Activated CD4-positive, alpha-beta T cell treated with anti-CD3 and anti-CD28 coated beads for 36 hours (primary cell): Measurements from ENCODE around the gene POLR1G. TPM values are rescaled to one million over a fixed set of nuclear protein-coding genes. Genes with fewer than 3 reads are reported as not detected.
"Not testable (repeated sequence)": the region's sequence is repeated elsewhere in the genome, so short reads cannot be mapped to it uniquely, and the experiment has no call there.

Experiments used
- ATAC-seq: fragments of 200-7000 bp; cut with Tn5 transposase; one replicate; pipeline ENCODE4 v1.10.0; 2021; ENCODE audit warnings: mild to moderate bottlenecking, moderate library complexity
- CTCF ChIA-PET: fragments of 350-600 bp; sonication (Branson Sonifier 250); formaldehyde crosslinking; loops from one replicate; lab custom pipeline; 2021; ENCODE audit warnings: antibody characterized with exemption; lab: Charles Lee
- POLR2A ChIA-PET: fragments of 350-600 bp; sonication (Branson Sonifier 250); formaldehyde crosslinking; loops from one replicate; lab custom pipeline; 2021; ENCODE audit warnings: antibody characterized with exemption, inconsistent platforms; lab: Charles Lee
- DNase-seq: peaks from one replicate; pipeline ENCODE4 v3.0.0-alpha.2; 2020
- H3K27ac Mint-ChIP-seq: one replicate; pipeline ENCODE4 v1.8.0; 2021; ENCODE audit warnings: mixed read lengths
- H3K27me3 Mint-ChIP-seq: one replicate; pipeline ENCODE4 v1.8.0; 2021; ENCODE audit warnings: mixed read lengths
- H3K36me3 Mint-ChIP-seq: one replicate; pipeline ENCODE4 v1.8.0; 2021; ENCODE audit warnings: low read depth, mixed read lengths
- H3K4me1 Mint-ChIP-seq: one replicate; pipeline ENCODE4 v1.8.0; 2021; ENCODE audit warnings: mixed read lengths
- H3K4me3 Mint-ChIP-seq: one replicate; pipeline ENCODE4 v1.8.0; 2021; ENCODE audit warnings: mild to moderate bottlenecking, moderate library complexity, mixed read lengths
- H3K9me3 Mint-ChIP-seq: one replicate; pipeline ENCODE4 v1.8.0; 2021; ENCODE audit warnings: low read depth, mixed read lengths
- intact Hi-C, 2 experiments: fragments of 100-400 bp; cut with DNase I in 1 of 2; cut with micrococcal nuclease in 1 of 2; formaldehyde crosslinking; loops; one replicate each; pipeline versions ENCODE4 v1.14.2 to v1.15.1; 2022 to 2024; cut with DNase I, micrococcal nuclease
- total RNA-seq, 2 experiments: library from RNA; stranded (reverse); gene quantifications; one replicate each; pipeline ENCODE4 v1.2.3, GENCODE V29; 2021

POLR1G gene
- total RNA-seq, 2 experiments from 2014 or later: 15.8 to 18.4 TPM

DNA sequence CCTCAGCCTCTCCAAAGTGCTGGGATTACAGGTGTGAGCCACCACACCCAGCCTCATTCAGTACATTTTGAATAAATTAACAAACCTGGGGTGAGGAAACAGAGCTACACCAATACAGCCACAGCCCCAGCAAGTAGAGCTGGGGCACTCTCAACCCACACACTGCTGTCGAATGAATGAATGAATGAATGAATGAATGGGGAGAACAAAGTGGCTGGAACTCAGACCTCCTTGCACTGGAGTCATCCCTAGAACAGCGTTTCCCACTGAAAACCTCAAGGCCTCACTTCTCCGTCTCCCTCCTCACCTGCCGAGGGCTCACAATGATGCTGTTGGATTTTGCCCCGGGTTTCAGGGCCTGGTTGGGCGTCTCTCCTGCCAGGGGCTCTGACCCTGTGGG is 14.4 kb downstream of the POLR1G start:
- Mint-ChIP-seq H3K27me3 (no peaks in the 10 kb centered on the region), H3K36me3 (peaks cover 36% of the 10 kb centered on the region), H3K4me3 (no peak overlapping the region), H3K9me3 (no peaks in the 10 kb centered on the region), H3K4me1 (peaks cover 44% of the 10 kb centered on the region), H3K27ac (no peak overlapping the region)
- no peak for ATAC-seq
- intact Hi-C loops: no loop called here
- ChIA-PET CTCF (no interaction called here), POLR2A (no interaction called here)
- DNase-seq: no peak

DNA sequence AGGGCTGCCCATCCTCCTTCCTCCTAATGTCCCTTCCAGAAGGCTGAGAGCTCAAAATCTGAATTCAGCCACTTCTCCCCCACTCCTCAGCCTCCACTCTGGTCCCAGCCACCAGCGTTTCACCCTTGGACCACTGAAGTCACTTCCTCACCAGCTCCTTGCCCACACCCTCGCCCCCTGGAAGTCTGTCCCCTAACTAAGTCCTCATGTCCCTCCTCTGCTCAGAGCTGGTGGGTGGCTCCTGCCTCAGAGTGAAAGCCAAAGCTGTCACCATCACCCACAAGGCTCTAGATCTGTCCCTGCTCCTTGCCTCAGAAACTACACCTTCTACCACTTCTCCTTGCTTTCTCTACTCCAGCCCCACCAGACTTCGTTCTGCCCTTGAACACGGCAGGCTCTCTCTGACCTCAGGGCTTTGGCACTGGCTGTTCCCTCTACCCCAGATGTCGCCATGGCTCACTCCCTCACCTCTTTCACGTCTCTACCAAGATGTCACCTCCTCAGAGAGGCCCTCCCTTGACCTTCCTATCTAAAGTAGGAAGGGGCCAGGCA is 15.6 kb downstream of the POLR1G start:
- CTCF ChIA-PET: interaction anchor here (0.7 to 1.0 kb wide), 2 partner anchors 18 to 57 kb away, joined by 3 to 4 read pairs; no protein-coding TSS in a partner anchor
- Mint-ChIP-seq H3K27me3 (no peaks in the 10 kb centered on the region), H3K36me3 (peaks cover 29% of the 10 kb centered on the region), H3K4me1 (peaks cover 46% of the 10 kb centered on the region), H3K9me3 (no peaks in the 10 kb centered on the region), H3K4me3 (no peak overlapping the region), H3K27ac (peak overlapping the region; percentile 35)
- ATAC-seq: no peak
- POLR2A ChIA-PET: no interaction called here
- no peak for DNase-seq
- intact Hi-C loops: no loop called here

DNA sequence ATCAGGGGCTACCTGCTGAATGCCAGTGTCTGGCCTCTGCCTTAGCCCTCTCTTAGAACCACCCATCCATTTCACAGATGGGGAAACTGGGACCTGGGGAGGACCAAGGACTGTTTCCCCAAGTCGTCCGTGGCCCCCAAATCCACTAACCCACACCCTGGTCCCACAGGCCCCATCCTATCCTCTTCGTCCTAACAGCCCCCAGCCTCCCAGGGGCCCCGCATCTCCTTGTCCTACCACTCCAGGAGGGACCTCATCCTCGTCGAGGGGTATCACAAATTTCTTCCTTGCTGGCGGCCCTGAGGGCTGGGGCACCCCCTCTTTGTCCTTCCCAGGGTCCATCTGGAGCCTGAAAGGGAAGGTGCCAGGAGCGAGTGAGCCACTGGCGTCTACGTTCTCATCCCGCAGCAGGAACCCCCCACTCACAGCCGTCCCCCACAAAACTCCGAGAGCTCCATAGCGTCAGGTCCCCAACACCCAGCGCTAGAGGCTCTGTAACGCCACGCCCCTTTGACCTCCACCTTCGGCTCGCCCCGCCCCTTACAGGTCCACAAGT is 16.7 kb downstream of the POLR1G start:
- H3K4me1 Mint-ChIP-seq: peaks cover 53% of the 10 kb centered on the region
- ChIA-PET CTCF (interaction anchor here (0.6 kb wide), 1 partner anchor 479 kb away, joined by 3 read pairs; the partner anchor contains the start of gene MYPOP), POLR2A (interaction anchor here (0.6 kb wide), 1 partner anchor 152 kb away, joined by 4 read pairs; no protein-coding TSS in a partner anchor)
- peak overlapping the region; percentile 95 for H3K27ac Mint-ChIP-seq
- H3K4me3 Mint-ChIP-seq: peak overlapping the region; percentile 92
- no peaks in the 10 kb centered on the region for H3K9me3 Mint-ChIP-seq
- peak; percentile 72 for ATAC-seq
- DNase-seq: peak; percentile 93
- peaks cover 22% of the 10 kb centered on the region for H3K36me3 Mint-ChIP-seq
- intact Hi-C loops: loop anchor here (1.0 kb wide), 5 partner anchors 16 to 269 kb away; partner anchors contain the start of genes ERCC2 (in 1 of the 2), POLR1G (in 1 of the 2) and QPCTL (in 1 of the 2)
- H3K27me3 Mint-ChIP-seq: no peaks in the 10 kb centered on the region

DNA sequence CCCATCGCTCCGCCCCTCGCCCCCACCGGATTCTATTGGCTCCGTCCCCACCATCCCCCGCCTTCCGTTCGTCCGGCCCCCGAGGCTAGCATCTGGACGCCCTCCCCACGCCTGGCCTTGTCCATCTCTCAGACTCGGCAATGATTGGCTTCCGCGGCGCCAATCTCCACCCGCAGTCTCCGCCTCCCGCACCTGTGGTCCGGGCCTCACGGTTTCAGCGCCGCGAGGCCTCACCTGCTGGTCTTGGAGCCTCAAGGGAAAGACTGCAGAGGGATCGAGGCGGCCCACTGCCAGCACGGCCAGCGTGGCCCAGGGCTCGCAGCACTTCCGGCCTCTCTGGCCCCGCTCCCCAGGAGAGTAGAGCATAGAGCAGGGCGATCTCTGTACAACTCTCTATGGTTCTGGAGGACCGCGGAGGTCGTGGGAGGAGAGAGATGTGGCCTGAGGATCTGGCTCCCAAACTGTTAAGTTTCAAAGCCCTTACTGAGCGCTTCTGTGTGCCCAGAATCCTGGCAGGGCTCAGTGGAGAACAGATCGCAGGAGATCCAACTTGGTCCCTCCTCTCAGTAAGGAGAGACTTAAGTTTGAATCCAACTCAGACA is 17.2 kb downstream of the POLR1G start, which contains the start of gene ERCC1:
Gene ERCC1 (minus strand): TSS at position 329 of the 602 bp plus-strand sequence. CDS start 543 bp downstream, outside the sequence.
- peak; percentile 84 for DNase-seq
- Mint-ChIP-seq H3K9me3 (no peaks in the 10 kb centered on the region), H3K27ac (peak within 1 kb of the TSS; percentile 95), H3K36me3 (peaks cover 19% of the 10 kb centered on the region), H3K27me3 (peaks cover 2% of the 10 kb centered on the region), H3K4me3 (peak within 1 kb of the TSS; percentile 92), H3K4me1 (peaks cover 55% of the 10 kb centered on the region)
- intact Hi-C loops: loop anchor here (1.0 kb wide), 6 partner anchors 16 to 269 kb away; partner anchors contain the start of genes ERCC2 (in 1 of the 2), POLR1G (in 1 of the 2) and QPCTL (in 1 of the 2)
- peak; percentile 78 for ATAC-seq
- CTCF ChIA-PET: interaction anchor here (0.6 to 2.0 kb wide), 5 partner anchors 10 to 479 kb away, joined by 3 to 10 read pairs (median 4); partner anchors contain the start of gene MYPOP
- POLR2A ChIA-PET: interaction anchor here (0.5 to 1.3 kb wide), 3 partner anchors 45 to 1364 kb away, joined by 3 to 9 read pairs (median 3); partner anchors contain the start of gene FOSB

DNA sequence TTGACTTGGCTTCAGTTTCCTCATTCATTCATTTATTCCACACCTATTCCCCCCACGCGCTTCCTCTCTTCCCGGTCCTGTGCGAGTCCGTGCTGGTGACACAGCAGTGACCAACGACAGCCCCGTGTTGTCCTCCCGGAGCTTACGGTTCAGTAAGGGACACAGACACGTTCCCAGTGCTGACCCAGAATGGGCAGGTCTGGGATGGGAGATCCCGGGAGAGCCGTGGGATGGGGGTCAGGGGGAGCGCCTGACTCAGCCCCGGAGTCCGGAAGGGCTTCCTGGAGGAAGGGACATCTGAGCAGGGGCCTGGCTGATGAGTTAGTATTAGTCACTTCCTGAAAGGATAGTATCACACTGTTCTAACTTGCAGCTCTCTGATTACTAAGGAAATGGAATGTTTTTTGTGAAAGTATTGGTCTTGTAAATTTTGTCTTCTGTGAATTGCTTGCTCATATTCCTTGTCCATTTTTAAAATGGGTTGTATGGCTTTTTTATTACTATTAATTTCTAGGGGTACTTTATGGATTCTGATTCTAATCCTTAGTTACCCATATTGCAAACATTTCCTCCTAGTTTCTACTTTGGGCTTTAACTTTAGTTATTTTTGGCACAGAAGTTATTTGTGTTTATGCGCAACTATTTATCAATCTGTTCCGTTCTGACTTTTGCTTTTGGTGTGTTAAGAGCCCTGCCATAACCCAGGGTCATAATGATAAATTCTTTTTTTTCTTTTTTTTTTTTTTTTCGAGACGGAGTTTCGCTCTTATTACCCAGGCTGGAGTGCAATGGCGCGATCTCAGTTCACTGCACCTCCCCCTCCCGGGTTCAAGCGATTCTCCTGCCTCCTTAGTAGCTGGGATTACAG is 18.0 kb downstream of the POLR1G start:
- Mint-ChIP-seq H3K4me1 (peaks cover 52% of the 10 kb centered on the region), H3K9me3 (no peaks in the 10 kb centered on the region), H3K36me3 (peaks cover 17% of the 10 kb centered on the region), H3K27me3 (peaks cover 2% of the 10 kb centered on the region), H3K27ac (peak overlapping the region; percentile 95), H3K4me3 (peak overlapping the region; percentile 92)
- ChIA-PET POLR2A (interaction anchor here (0.5 to 1.3 kb wide), 4 partner anchors 17 to 1364 kb away, joined by 3 to 9 read pairs (median 3); partner anchors contain the start of gene FOSB), CTCF (interaction anchor here (0.6 to 2.0 kb wide), 5 partner anchors 11 to 61 kb away, joined by 3 to 10 read pairs (median 4); no protein-coding TSS in a partner anchor)
- intact Hi-C loops: loop anchor here (1.0 to 5.0 kb wide), 3 partner anchors 45 to 268 kb away; partner anchors contain the start of genes QPCTL (in 1 of the 2) and SNRPD2 (in 1 of the 2)
- DNase-seq (peak; percentile 68), ATAC-seq (peak; percentile 67)

DNA sequence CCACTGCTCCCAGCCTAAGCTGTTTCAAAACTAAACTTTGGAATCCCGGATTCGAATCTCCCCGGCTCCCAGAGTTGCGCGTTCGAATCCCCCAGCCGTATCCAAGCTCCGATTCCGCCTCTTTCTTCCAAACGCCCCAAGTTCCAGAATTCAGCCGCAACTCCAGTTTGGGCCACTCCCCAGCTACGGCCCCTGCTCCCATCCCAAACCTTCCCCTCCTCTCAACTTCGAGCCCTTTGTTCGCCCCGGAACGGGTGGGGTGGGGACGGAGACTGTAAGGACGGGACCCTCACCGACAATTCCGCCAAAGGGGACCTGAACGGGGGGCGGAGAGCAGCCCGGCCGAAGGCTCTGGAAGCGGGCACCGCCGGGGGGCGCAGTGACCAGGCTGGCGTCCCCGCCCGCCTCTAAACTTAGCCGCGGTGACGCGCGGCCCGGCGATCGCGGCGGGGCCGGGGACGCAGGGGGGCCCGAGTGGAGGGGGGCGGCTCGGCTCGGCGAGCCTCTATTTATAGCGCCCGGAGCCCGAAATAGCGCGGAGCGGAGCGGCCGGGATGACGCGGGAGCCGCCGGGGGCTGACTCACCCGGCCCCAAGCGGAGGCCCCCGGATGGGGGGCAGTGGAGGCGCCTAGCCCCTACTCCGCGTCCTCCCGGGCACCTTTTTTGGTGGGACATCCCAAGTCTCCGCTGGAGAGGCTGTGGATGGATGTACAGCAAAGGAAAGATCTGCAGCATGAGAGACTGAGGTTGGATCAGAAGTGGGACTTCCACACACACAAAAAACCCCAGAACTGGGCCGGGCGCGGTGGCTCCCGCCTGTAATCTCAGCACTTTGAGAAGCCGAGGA is 22.2 kb downstream of the POLR1G start:
- ATAC-seq (no peak), DNase-seq (peak; percentile 54)
- peaks cover 25% of the 10 kb centered on the region for H3K4me1 Mint-ChIP-seq
- H3K27me3 Mint-ChIP-seq: peaks cover 2% of the 10 kb centered on the region
- CTCF ChIA-PET: interaction anchor here (0.6 to 1.7 kb wide), 10 partner anchors 11 to 57 kb away, joined by 3 to 15 read pairs (median 4); no protein-coding TSS in a partner anchor
- H3K36me3 Mint-ChIP-seq: no peaks in the 10 kb centered on the region
- H3K9me3 Mint-ChIP-seq: no peaks in the 10 kb centered on the region
- peak overlapping the region; percentile 63 for H3K4me3 Mint-ChIP-seq
- H3K27ac Mint-ChIP-seq: no peak overlapping the region
- POLR2A ChIA-PET: interaction anchor here (0.7 kb wide), 1 partner anchor 11 kb away, joined by 3 read pairs; no protein-coding TSS in a partner anchor
- intact Hi-C loops: loop anchor here (5.0 kb wide), 2 partner anchors 129 to 264 kb away; partner anchors contain the start of genes QPCTL (in 1 of the 2) and SNRPD2 (in 1 of the 2)

DNA sequence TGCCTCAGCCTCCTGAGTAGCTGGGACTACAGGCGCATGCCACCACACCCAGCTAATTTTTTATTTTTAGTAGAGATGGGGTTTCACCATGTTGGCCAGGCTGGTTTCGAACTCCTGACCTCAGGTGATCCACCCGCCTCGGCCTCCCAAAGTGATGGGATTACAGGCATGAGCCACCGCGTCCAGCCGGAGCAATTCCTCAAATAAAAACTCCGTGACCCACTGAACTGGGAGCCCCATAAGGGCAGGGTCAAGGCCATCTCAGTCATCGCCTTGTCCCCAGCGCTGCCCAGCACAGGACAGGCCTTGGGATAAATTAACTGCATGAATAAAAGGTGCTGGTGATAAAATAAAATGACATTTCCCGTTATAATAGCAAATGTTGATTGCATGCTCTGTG is 23.5 kb downstream of the POLR1G start:
- not testable (repeated sequence) for ATAC-seq, DNase-seq, H3K4me3 Mint-ChIP-seq, H3K27ac Mint-ChIP-seq, H3K9me3 Mint-ChIP-seq, H3K27me3 Mint-ChIP-seq, H3K36me3 Mint-ChIP-seq
- ChIA-PET CTCF (interaction anchor here (1.3 to 2.5 kb wide), 2 partner anchors 49 to 51 kb away, joined by 8 to 12 read pairs; no protein-coding TSS in a partner anchor), POLR2A (interaction anchor here (1.2 kb wide), 1 partner anchor 49 kb away, joined by 3 read pairs; no protein-coding TSS in a partner anchor)
- intact Hi-C loops: loop anchor here (5.0 kb wide), 2 partner anchors 127 to 262 kb away; partner anchors contain the start of genes QPCTL (in 1 of the 2) and SNRPD2 (in 1 of the 2)
- H3K4me1 Mint-ChIP-seq: peaks cover 14% of the 10 kb centered on the region

DNA sequence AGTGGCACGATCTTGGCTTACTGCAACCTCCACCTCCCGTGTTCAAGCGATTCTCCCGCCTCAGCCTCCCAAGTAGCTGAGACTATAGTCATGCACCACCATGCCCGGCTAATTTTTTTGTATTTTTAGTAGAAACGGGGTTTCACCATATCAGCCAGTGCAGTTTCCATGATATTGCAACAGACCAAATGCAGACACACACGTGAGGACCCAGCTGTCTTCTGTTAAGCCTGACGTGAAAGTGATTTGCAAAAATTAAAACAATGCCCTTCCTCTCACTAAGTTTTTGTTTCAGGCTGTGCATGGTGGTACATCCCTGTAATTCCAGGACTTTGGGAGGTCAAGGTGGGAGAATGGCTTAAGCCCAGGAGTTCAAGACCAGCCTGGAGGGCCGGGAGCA is 24.6 kb downstream of the POLR1G start:
- H3K9me3 Mint-ChIP-seq, H3K4me3 Mint-ChIP-seq, intact Hi-C loops, DNase-seq, ATAC-seq, H3K27ac Mint-ChIP-seq, H3K27me3 Mint-ChIP-seq, H3K36me3 Mint-ChIP-seq: not testable (repeated sequence)
- POLR2A ChIA-PET: interaction anchor here (1.2 kb wide), 1 partner anchor 47 kb away, joined by 3 read pairs; no protein-coding TSS in a partner anchor
- peaks cover 12% of the 10 kb centered on the region for H3K4me1 Mint-ChIP-seq
- CTCF ChIA-PET: interaction anchor here (0.6 to 2.5 kb wide), 7 partner anchors 9 to 291 kb away, joined by 3 to 12 read pairs (median 3); no protein-coding TSS in a partner anchor

DNA sequence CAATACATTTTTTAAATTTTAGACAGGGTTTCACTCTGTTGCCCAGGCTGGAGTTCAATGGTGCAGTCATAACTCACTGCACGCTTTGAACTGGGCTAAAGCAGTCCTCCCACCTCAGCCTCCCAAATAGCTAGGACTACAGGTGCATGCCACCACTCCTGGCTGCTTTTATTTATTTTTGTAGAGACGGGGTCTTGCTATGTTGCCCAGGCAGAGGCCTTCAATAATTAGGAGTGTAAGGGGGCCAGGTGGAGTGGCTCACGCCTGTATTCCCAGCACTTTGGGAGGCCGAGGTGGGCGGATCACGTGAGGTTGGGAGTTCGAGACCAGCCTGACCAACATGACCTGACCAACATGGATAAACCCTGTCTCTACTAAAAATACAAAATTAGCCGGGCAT is 26.1 kb downstream of the POLR1G start:
- H3K4me3 Mint-ChIP-seq, H3K4me1 Mint-ChIP-seq, ATAC-seq, H3K9me3 Mint-ChIP-seq, H3K27me3 Mint-ChIP-seq, intact Hi-C loops, H3K36me3 Mint-ChIP-seq, H3K27ac Mint-ChIP-seq, DNase-seq: not testable (repeated sequence)
- POLR2A ChIA-PET: interaction anchor here (0.6 kb wide), 1 partner anchor 30 kb away, joined by 3 read pairs; no protein-coding TSS in a partner anchor
- CTCF ChIA-PET: interaction anchor here (0.7 to 1.2 kb wide), 3 partner anchors 15 to 82 kb away, joined by 3 to 4 read pairs (median 3); no protein-coding TSS in a partner anchor
